ENCODE results near the gene HAND1.
"Not testable (repeated sequence)": the region's sequence is repeated elsewhere in the genome, so short reads cannot be mapped to it uniquely, and the experiment has no call there.

Gene HAND1

GRCh38 chr5:154478224-154478565, at the start of gene HAND1:
TSS of gene HAND1 (minus strand) at chr5:154478227. CDS start at chr5:154478008, 219 bp downstream.
- no peak for DNase-seq

GRCh38 chr5:154526231-154527226, 48.5 kb upstream of the HAND1 start:
- no peak for DNase-seq

- no peak for DNase-seq
These were observed 46.8 kb upstream of the HAND1 start for GRCh38 chr5:154524859-154525258.

GRCh38 chr5:154524181-154524580, 46.2 kb upstream of the HAND1 start:
- DNase-seq = no peak

- peak; percentile 50 for DNase-seq
These were observed 45.7 kb upstream of the HAND1 start for GRCh38 chr5:154523709-154524108.

- DNase-seq = no peak
These were observed 45.1 kb upstream of the HAND1 start for GRCh38 chr5:154523104-154523503.

GRCh38 chr5:154522284-154522683, 44.3 kb upstream of the HAND1 start:
- no peak for DNase-seq

- no peak for DNase-seq
These were observed 43.7 kb upstream of the HAND1 start for GRCh38 chr5:154521756-154522155.

- DNase-seq = peak; percentile 11
These were observed 42.9 kb upstream of the HAND1 start for GRCh38 chr5:154520861-154521453.

- no peak for DNase-seq
These were observed 41.3 kb upstream of the HAND1 start for GRCh38 chr5:154519359-154519758.

GRCh38 chr5:154518438-154518867, 40.4 kb upstream of the HAND1 start:
- DNase-seq = peak; percentile 59

GRCh38 chr5:154517810-154518437, 39.9 kb upstream of the HAND1 start:
- no peak for DNase-seq

- no peak for DNase-seq
These were observed 39.2 kb upstream of the HAND1 start for GRCh38 chr5:154517181-154517580.

- DNase-seq = no peak
These were observed 38.4 kb upstream of the HAND1 start for GRCh38 chr5:154516475-154516874.

- DNase-seq = not testable (repeated sequence)
These were observed 37.5 kb upstream of the HAND1 start for GRCh38 chr5:154515488-154515887.

GRCh38 chr5:154514331-154514730, 36.3 kb upstream of the HAND1 start:
- DNase-seq = no peak

GRCh38 chr5:154513669-154514084, 35.6 kb upstream of the HAND1 start:
- no peak for DNase-seq

- no peak for DNase-seq
These were observed 34.0 kb upstream of the HAND1 start for GRCh38 chr5:154511984-154512383.

GRCh38 chr5:154509784-154510555, 31.9 kb upstream of the HAND1 start:
- DNase-seq = no peak

- DNase-seq = no peak
These were observed 30.1 kb upstream of the HAND1 start for GRCh38 chr5:154508114-154508513.

- no peak for DNase-seq
These were observed 28.7 kb upstream of the HAND1 start for GRCh38 chr5:154506716-154507080.

GRCh38 chr5:154506049-154506715, 28.2 kb upstream of the HAND1 start:
- DNase-seq = no peak

All from OCI-M1 (cell line).